Measurements from ENCODE around the gene GRID1. TPM values are rescaled to one million over a fixed set of nuclear protein-coding genes. Genes with fewer than 3 reads are reported as not detected.

Gene GRID1
- total RNA-seq, 1 donor from 2014 or later: 0.20 TPM

DNA sequence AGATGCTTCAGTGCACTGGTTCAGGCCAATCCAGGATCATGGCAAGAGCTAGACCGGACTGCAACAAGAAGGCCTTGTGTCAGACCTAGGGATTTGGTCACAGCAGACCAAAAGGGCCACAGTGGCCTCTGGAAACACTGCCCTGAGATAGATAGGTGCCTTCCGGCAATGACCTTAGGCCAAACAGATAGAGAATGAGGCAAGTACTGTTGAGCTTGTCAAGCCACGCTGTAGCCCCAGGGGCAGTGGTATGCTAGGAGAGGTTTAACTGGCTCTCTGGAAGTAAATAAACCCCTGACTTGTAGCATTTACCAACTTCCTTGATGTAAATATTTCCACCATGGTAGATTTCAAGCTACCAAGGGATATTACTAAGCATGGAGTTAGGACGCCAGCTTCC, 197.5 kb downstream of the GRID1 start:
- DNase-seq (ENCODE audit: low read depth): no peak

DNA sequence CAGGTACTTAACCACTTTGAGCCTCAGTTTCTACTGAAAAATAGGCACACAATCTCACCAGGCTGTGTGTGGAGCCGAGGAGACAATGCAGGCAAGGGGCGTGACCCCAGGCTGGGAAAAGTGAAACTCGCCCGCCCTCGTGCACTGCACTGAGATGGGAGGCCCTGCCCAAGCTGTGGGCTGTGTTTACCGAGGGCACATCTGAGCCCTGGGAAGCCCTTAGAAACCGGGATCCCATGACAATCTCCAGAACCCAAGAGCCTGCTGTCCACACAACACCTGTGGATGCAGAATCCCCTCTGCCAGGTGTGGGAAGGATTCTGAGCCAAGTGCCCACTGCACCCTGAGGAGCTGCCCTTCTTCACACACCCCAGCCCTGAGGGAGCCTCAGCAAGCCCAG, 198.3 kb downstream of the GRID1 start:
- no peak for DNase-seq (ENCODE audit: low read depth)

DNA sequence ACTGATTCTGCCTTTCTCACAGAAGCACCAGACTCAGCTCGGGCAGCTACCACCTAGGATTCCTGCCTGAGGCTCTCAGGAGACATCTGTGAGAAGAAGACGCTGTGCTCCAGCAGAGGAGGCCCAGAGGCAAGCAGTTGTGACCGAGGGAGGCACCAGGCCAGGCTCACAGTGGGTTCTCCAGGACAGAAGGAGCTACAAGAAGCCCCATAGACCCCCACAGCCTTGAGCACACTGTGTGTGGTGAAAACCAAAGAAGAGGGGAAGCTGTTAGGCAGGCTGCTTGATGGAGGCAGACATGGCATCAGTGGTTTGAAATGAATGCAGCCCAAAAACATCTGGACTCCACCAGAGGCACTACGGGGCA, 198.8 kb downstream of the GRID1 start:
- DNase-seq (ENCODE audit: low read depth): no peak

DNA sequence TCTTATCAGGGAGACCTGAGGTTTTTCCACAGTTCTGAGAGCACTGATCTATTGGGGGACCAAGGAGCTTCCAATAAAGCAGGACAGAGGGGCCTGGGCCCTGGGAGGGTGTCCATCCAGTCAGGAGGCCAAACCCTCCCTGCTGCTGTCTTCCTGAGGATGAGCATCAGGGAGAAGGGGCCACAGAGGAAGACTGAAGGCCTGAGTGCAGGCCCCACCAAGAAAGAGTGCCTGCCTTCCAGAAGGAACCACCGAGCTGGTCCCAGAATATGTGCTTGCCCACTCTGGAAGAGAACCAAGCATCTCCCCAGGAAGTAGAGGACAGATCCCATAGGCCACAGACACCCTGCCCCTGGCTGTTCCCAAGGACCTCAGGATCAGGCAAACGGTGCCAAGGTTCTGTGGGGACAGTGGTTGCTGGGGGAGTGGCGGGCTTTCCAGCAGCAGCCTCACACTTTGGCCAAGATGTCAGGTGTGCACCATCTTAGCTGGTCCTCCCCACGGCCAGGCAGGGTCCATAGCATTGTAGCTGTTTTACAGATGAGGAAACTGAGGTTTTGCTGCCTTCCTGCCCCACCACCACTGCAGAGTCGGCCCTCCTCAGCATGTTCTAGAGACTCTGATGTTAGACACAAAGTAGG, 199.4 kb downstream of the GRID1 start:
- no peak for DNase-seq (ENCODE audit: low read depth)

DNA sequence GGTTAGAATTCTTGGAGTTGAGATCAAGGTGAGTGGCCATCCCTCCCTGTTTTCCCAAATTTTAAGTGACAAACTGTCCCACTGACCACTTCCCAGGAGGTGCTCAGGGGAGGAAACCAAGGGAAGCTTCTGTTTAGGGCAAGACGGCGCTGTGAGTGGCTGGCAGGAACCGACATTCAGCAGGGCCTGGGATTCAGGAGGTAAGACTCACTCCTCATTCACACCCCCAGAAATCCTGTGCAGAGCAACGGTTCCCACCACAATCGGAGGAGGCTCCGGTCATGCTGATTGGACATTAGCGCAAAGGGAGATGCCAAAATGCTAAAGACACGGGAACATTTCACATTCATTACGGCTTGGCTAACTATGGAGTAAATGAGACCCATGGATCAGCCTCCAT, 200.9 kb downstream of the GRID1 start:
- no peak for DNase-seq (ENCODE audit: low read depth)

DNA sequence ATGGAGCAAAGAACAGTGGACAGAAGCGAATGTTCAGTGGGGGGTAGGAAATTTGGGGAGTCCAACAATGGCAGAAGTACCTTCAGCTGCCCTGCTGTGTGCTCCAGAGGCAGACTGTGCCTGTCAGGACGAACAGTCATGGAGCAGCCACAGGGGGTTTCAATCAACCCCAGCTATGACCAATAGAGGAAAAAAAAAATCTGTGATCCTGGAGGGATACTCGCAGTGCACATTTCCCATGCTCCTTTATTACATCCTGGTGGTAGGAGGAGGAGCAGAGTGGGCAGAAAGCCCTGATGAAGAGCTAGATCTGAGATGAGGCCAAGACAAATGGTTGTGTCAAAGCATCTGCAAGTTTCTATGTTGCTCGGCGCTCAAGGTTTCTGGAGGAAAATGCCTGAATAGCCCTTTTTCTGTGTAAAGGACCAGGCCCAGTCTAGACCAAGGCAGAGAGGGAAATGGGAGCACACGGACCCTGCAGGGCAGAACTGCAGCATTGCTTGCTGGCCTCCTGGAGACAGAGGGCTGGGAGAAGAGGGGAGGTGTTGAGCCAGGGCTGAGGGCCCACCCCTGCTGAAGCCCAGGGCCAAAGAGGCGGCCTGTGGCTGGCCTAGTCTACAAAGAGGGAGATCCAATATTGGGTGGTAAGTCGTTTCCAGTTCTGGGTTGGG, 201.5 kb downstream of the GRID1 start:
- no peak for DNase-seq (ENCODE audit: low read depth)

DNA sequence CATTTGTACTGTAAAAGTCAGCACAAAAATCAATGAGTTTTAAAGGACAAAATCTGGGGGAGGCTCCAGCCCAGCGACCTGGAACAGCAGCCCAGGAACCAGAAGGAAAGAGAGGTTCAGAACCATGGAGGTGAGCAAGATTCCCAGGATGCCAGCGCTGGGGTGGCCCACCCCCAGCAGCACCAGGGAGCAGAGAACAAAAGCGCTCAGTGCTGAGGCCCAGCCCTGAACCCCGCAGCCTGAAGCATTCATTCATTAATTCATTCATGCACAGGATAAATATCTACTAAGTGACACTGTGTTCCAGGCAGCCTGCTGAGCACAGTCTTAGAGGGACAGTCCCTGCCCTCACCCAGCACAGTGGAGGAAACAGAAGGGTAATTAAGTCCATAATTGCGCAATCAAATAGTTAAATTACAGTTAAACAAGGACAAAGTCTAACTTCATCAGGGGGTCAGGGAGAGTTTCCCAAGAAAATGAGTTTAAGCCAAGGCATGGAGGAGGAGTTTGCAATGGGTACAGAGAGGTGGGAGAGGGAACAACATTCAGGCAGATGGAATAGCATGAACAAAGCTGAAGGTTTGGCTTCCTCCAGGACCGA, 202.3 kb downstream of the GRID1 start:
- peak; percentile 87 for DNase-seq (ENCODE audit: low read depth)

DNA sequence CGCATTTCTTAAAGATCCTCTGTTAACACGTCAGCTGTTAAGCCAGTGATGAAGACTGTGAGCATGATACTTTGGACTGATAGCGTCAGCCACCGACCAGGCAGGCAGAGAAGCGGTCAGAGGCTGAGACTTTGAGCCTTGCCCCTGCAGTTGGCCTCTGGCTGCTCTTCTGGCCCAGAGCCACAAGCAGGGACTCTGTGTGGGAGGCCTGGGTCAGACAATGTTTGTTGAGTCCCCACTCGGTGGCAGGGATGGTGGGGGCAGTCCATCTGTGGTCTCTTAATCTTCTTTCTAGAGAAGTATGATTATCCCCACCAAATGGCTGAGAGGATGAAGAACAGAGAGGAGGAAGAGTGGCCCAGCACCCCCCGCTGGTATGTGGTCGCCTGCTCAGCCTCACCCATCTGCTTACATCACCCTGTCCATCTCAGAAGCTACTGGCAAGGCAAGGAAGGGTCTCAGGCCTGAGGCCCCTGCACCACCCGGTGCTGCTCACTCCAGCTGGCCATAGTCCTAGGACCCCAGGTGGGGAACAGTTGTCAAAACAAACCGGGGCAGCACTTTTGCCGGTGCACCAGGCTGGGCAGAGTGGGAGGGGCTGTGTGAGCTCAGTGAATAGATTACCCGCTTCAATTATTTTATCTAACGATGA, 202.9 kb downstream of the GRID1 start:
- DNase-seq (ENCODE audit: low read depth): peak; percentile 24

DNA sequence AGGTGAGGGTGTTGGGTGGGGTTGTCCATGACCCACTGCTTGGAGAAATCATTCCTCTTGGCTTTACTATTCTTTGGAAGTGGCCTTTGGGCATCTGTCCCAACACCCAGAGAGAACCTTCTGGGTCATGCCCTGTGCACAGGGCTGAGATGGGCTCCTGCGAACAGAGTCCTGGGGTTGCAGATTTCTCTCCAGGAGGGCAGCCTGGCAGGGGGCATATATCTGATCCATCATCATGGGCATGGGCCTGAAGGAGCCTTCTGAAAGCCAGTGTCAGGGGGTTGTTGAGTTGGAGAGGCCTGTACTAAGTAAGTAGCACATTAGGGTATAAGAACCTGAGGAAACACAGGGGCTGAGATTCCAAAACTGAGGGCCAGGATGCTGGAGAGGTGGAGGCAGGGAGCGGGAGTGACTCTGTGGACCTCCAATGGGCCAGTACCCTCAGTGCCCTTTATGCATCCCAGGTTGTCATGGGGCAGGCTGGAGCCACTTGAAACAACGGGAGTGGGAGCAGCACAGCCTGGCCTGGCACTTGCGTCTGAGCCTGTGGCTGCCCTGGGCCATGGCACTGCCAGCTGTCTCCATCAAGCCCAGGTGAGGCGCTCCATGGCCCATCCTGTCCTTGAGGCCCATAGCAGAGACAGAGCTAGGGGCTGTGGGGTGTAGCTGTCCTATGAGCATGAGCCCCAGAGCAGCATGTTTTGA, 203.7 kb downstream of the GRID1 start:
- DNase-seq (ENCODE audit: low read depth): no peak

DNA sequence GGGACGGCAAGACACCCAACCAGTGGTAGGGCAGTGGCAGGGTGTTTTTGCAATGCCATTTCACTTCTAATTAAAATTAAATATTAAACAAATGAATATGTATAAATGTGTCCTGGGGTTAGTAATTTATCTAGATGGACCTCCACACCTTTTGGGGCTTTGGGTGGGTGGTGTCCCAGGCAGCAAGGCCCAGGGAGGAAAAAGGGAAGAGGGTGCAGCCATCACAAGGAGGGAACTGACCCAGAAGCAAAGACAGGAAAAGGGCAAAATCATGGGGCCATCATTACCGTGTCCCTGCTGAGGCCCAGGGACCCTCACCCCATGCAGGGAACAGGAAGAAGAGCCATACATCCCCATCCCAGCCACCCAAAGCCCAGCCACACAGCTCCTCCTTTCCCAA, 204.6 kb downstream of the GRID1 start:
- DNase-seq (ENCODE audit: low read depth): no peak

DNA sequence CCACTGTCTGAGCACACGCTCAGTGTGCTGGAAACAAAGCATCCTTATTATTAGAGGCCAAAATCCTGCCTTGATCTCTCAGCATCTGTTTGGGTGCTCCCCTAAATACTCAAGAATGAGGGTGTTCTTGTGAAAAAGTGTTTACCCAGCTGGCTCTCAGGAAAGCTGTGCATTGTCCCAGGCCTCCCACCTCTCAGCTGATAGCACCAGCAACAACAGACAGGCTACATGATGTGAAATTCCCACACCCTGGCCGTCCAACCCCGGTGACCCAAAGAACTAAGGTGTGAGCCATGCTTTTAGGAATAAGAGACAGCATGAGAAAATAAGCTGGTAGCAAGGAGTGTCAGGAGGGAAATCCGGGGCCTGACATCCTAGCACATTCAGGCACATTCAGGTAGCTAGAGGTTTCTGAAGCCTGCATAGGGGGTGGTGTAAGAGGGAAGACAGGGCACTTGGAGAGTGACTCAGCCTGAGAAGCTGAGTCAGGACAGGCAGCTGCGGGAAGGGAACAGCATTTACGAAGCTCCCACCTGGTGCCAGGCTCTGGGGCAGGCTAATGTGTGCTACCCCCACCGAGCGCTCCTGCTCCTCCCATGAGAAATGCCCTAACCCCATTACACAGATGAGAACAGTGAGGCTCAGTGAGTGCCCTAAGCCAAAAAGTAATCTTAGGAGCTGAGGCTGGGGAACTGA, 205.6 kb downstream of the GRID1 start:
- peak; percentile 39 for DNase-seq (ENCODE audit: low read depth)

DNA sequence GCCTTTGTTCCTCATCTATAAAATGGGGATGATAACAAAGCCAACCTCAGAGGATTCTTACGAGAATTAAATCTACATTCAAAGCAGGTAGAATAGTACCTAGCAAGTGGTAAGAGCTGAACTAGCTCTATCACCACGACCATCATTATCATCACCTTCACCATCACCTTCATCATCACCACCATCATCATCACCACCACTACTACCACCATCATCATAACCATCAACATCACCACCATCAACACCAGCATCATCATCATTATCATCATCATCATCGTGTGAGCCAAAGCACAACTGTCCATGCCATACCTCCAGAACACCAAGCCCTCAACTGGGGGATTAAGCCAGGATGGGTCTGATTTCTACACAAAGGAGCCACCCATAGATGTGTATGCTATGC, 206.8 kb downstream of the GRID1 start:
- no peak for DNase-seq (ENCODE audit: low read depth)

DNA sequence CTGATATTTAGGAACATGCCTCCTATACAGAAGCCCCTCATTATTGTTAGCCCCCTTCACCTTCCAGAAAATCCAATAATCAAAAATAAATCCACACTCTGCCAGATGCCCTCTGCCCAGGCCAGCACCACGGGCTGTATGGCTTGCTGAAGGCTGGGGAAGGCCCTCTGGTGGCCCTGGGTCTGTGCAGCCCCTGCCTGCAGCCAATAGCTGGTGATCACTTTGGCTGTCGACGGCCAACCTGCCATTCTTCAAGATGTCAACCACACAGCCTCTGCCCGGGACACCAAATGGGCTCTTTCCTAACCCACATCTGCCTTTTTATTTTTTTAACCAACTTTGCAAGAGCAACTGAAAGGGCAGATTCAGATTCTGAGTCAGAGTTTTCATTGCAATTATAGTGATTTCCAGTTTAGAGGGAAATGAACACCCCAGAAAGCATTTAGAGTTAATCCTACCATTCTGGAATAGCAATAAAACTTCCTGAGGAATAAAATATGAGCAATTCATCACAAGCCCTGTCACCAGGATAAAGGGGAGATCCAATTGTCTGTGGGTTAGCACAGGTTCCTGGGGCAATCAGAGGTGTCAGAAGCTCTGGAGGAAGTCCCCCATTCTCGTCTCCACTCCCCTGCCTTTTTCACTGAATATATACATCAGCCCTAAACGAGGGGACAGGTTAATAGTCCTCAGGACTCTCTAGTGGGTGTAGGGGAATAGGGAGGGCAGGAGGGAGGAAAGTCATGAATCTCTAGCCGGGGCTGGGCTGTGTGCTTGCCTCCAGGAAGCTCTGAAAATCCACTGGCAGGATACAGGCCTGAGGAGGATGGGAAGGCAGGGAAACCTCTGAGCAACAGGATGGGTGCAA, 211.3 kb downstream of the GRID1 start:
- no peak for DNase-seq (ENCODE audit: low read depth)

DNA sequence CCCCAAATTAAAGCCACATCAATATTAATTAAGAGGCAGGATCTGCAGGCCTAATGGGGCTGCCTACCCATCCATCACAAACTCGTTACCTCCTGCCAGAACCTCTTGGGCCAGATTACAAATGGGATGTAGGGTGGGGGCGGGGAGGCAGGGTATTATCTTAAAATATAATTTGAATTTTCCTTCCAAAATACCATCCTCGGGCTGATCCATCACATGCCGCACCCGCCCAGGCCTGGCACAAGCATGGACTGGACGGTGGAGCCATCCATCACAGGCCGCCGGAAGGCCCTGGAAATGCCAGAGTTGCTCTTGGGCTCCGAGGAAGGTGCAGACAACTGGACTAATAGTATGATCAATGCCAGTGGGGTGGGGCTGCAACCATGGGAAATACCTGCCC, 212.8 kb downstream of the GRID1 start:
- DNase-seq (ENCODE audit: low read depth): no peak

DNA sequence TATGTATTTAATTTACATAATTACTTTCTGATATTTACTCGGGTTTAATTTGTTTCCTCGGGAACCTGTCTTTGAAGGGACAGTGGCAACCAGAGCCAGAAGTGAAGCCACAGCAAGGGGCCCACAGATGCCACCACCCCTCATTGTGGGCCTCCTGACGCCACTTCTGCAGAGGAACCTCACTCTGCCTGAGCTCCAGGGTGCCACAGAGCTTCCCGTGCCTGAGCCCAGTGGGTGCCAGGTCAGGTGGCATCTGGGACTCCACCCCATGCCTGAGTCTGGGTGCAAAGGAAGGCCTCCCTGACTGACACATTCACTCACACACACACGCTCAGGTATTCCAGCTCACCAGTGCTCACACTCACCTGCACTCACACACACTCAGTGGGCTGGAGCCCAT, 213.7 kb downstream of the GRID1 start:
- DNase-seq (ENCODE audit: low read depth): no peak

DNA sequence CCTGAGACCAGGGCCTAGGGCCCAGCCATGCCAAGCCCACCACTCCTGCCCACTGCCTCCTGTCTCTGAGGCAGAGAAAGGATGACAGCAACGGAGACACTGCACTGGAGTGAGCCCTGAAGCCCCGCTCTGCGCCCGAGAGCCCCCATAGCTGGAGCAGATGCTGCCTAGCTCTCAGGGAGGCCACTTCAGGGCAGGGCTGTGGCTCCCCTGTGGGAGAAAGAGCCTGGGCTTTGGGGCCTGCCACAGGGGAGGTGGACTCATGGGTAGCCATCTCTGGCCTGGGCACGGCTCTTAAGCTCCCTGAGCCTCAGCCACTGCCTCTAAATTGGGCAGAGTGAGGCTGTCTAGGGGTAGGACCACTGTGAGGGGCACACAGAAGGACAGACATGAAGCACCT, 214.2 kb downstream of the GRID1 start:
- DNase-seq (ENCODE audit: low read depth): no peak

DNA sequence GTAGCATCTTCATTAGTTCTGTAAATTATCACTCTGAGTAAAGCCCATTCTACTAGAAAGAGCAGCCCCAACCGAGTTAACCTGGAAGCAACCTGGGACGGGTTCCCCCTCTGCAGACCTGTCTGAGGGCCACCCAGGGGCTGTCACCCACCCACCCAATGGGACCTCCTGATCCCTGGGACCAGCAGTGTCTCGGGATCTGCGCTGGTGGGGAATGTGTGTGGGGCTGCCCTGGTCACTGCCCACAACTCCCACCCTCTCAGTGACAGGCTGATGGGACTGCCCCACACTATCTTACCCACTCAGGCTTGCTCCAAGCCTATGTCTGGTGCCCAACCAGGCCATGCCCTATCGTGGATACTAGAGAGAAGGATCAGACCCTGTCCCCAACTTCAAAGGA, 215.0 kb downstream of the GRID1 start:
- DNase-seq (ENCODE audit: low read depth): no peak

DNA sequence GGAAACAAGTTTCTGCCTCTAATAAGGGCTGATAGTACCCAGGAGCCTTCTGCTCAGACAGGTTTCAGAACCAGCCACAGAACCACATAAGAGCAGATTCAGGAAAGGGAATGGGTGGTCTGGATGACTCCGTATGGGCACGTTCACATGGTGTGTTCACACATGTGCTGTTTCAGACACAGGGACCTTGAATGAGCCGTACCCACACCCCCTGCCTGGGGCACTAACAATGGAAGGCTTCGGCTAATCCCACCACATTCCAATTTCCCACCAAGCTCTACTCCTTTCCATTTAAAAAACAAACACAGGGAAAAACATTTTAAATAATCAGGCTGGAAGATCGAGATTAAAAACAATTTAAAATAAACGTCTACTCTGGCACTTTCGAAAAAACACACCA, 217.3 kb downstream of the GRID1 start:
- DNase-seq (ENCODE audit: low read depth): no peak

DNA sequence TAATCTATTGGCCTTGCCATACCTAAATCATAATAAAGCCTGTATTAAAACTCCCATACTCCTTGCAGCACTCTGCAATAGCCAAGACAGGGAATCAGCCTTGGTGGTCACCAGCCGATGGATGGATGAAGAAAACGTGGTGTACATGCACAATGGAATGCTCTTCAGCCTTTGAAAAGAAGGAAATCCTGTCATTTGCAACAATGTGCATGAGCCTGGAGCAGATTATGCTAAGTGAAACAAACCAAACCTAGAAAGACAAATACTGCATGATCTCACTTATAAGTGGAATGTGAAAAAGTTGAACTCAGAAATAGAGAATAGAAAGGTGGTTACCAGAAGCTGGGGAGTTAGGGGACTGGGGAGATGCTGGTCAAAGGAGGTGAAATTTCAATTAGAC, 218.5 kb downstream of the GRID1 start:
- DNase-seq (ENCODE audit: low read depth): no peak

DNA sequence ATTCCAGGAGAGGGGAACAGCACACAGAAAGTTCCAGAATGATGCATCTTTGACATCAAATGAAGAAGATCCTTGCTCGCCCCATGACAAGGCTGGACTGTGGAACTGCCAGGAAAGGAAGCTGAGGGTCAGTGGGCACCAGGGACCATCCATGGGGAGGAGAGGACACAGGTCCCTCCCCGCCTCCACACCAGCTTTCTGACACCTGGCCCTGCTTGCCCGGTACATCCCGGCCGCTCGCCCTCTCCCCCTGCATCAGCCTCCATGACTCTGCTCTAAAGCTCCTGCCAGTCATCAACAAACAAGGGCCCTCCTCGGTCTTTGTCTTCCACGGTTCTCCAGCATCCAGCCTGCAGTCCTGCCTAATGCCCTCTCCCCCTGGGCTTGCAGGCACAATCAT, 222.3 kb downstream of the GRID1 start:
- no peak for DNase-seq (ENCODE audit: low read depth)

DNA sequence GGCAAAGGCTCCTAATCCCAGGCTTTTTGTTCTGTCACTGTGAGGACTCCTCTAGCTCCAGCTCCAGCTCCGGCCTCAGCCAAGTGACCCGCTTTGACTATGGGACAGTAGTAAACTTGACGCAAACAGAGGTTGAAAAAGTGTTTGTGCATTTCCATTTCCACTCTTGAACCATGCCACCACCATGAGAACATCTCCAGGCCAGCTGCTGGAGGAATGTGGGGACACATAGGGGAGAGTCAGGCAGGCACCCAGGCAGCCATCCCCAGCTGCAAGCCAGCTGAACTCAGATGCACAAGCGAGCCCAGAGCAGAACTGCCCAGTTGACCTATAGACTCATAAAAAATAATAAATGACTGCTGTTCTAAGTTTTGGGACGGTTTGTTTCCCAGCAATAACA, 224.7 kb downstream of the GRID1 start:
- DNase-seq (ENCODE audit: low read depth): no peak
